ENCODE results near the gene KRTAP10-3. TPM values are rescaled to one million over a fixed set of nuclear protein-coding genes. Genes with fewer than 3 reads are reported as not detected.

Gene KRTAP10-3
- total and polyA plus RNA-seq, 9 of the 15 experiments (the other 6 are each of a cell fraction or from before 2014, with no cell fraction given), result not detected

GRCh38 chr21:44520326-44521300 is 38.0 kb downstream of the KRTAP10-3 start:
- FAIRE-seq (no peak), ATAC-seq (no peak), DNase-seq (ENCODE audit: extremely low read depth in 1 of 4, low spot score in 3 of 4) (no peak)
- H2AFZ ChIP-seq (ENCODE audit: low read depth, low read length), result no peak overlapping the region
- TF ChIP-seq SMAD4 (CRISPR knock-in tag; conservative IDR thresholded peaks at IDR 0.05) (no peak), ZC3H11A (IDR thresholded peaks at IDR 0.05; ENCODE audit: low read depth, low read length) (no peak), HDAC8 (tag; IDR thresholded peaks at IDR 0.05) (no peak), ZNF445 (CRISPR knock-in tag; IDR thresholded peaks at IDR 0.05; ENCODE audit: low read depth) (no peak), RBM39 (optimal IDR thresholded peaks at IDR 0.05; ENCODE audit: low read depth, low read length) (no peak), KDM5B (IDR thresholded peaks at IDR 0.05; ENCODE audit: insufficient replicate concordance, low read depth, low read length) (no peak), POLR2H (tag; IDR thresholded peaks at IDR 0.05; ENCODE audit: low read depth) (no peak), ZNF707 (CRISPR knock-in tag; conservative IDR thresholded peaks at IDR 0.05) (no peak), MAFG (tag; conservative IDR thresholded peaks at IDR 0.05) (no peak), POLR3A (IDR thresholded peaks at IDR 0.05; ENCODE audit: borderline replicate concordance, extremely low read depth, insufficient read depth, insufficient read length) (no peak), CHD2 (IDR thresholded peaks at IDR 0.05; ENCODE audit: low read depth, low read length) (no peak), ZNF224 (CRISPR knock-in tag; IDR thresholded peaks at IDR 0.05) (no peak)
- TF ChIP-seq, protein P1, sequence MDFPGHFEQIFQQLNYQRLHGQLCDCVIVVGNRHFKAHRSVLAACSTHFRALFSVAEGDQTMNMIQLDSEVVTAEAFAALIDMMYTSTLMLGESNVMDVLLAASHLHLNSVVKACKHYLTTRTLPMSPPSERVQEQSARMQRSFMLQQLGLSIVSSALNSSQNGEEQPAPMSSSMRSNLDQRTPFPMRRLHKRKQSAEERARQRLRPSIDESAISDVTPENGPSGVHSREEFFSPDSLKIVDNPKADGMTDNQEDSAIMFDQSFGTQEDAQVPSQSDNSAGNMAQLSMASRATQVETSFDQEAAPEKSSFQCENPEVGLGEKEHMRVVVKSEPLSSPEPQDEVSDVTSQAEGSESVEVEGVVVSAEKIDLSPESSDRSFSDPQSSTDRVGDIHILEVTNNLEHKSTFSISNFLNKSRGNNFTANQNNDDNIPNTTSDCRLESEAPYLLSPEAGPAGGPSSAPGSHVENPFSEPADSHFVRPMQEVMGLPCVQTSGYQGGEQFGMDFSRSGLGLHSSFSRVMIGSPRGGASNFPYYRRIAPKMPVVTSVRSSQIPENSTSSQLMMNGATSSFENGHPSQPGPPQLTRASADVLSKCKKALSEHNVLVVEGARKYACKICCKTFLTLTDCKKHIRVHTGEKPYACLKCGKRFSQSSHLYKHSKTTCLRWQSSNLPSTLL (IDR thresholded peaks at IDR 0.05), result no peak
- H3K4me2 ChIP-seq (ENCODE audit: insufficient read depth, low read length), result no peak overlapping the region
- intact Hi-C loops (cut with micrococcal nuclease), result no loop called here
- WGBS (ENCODE audit: insufficient coverage, low coverage, missing lambda C conversion rate), result 23% methylated on average over 31 of the region's 31 CpGs
- CTCF ChIA-PET (ENCODE audit: low intra/inter-chr PET ratio), result no interaction called here
- BruUV-seq (replicated peaks), result no TSS peak
- H3K36me3 ChIP-seq (ENCODE audit: control insufficient read depth, insufficient read depth, low read length), result no peaks in the 10 kb centered on the region
- H3K4me1 ChIP-seq (replicated peaks in 1 of 2; ENCODE audit: control insufficient read depth in 2 of 2, insufficient read depth in 2 of 2, low read length in 2 of 2), result peaks cover 0 to 39% of the 10 kb centered on the region in 2 experiments; a peak in 3 of 5 replicates
- no peaks in the 10 kb centered on the region for H4K20me1 ChIP-seq (replicated peaks; ENCODE audit: control insufficient read depth, insufficient read depth, low read length)
- H3K79me2 ChIP-seq (ENCODE audit: control insufficient read depth, insufficient read depth, low read length), result no peaks in the 10 kb centered on the region
- H3K4me3 ChIP-seq, result no peak overlapping the region
- H3K9ac ChIP-seq (ENCODE audit: insufficient read depth in 1 of 2, low read depth in 2 of 2, low read length in 2 of 2), result no peak overlapping the region
- peaks cover 0 to 20% of the 10 kb centered on the region in 2 experiments; a peak in 1 of 5 replicates for H3K27me3 ChIP-seq (ENCODE audit: control insufficient read depth in 2 of 2, insufficient read depth in 2 of 2, low read length in 2 of 2)
- POLR2A ChIA-PET, result interaction anchor here (0.8 kb wide), 1 partner anchor 151 kb away, joined by 3 read pairs; no protein-coding TSS in a partner anchor
- H3K27ac ChIP-seq (ENCODE audit: extremely low read depth, low read depth, low read length), result no peak overlapping the region
- in situ Hi-C loops (cut with MboI), result no loop called here
- peaks cover 21% of the 10 kb centered on the region; the same call in 1 of the 2 replicates for H3K9me3 ChIP-seq (replicated peaks; ENCODE audit: control insufficient read depth, insufficient read depth, low read depth, low read length)
- H3K9me1 ChIP-seq (ENCODE audit: control insufficient read depth, insufficient read depth, low read length), result no peaks in the 10 kb centered on the region
